H4 (cell line): ENCODE results near the gene SLC22A13. TPM values are rescaled to one million over a fixed set of nuclear protein-coding genes. Genes with fewer than 3 reads are reported as not detected.

Experiments used
- total RNA-seq: library from RNA; depleted of rRNA; stranded (reverse); fragments of >200 nt; shearing (Covaris generic); gene quantifications from 2 replicates; pipeline ENCODE4 v1.2.3, GENCODE V29; 2014; rRNA removed

Gene SLC22A13
- total RNA-seq, 1 experiment from 2014 or later: 0.10 TPM

Other genes with a start within 250 kb of the SLC22A13 start
- gene PLCD1, start 236.2 kb upstream of the SLC22A13 start, total RNA-seq: 2.7 and 7.6 TPM in 2 replicates
- gene DLEC1, start 226.6 kb upstream of the SLC22A13 start, total RNA-seq: 0.10 TPM in 1 of 2 replicates, not detected in the other
- gene ACAA1, start 128.7 kb upstream of the SLC22A13 start, total RNA-seq: 2.5 and 5.7 TPM in 2 replicates
- gene MYD88, start 127.2 kb upstream of the SLC22A13 start, total RNA-seq: 3.8 and 15.2 TPM in 2 replicates
- gene OXSR1, start 100.3 kb upstream of the SLC22A13 start, total RNA-seq: 11.6 and 13.7 TPM in 2 replicates
- not detected in 2 replicates for gene SLC22A14, start 16.5 kb downstream of the SLC22A13 start, total RNA-seq
- gene XYLB, start 81.0 kb downstream of the SLC22A13 start, total RNA-seq: 0.08 and 1.3 TPM in 2 replicates
- 0.74 and 1.3 TPM in 2 replicates for gene ACVR2B, start 188.1 kb downstream of the SLC22A13 start, total RNA-seq
- 8.7 and 11.1 TPM in 2 replicates for gene EXOG, start 230.5 kb downstream of the SLC22A13 start, total RNA-seq